ENCODE data around the gene HOXA11.

GRCh38 chr7:27146491-27147198 is 38.4 kb downstream of the HOXA11 start:
- no peak for TF ChIP-seq CTCF (IDR thresholded peaks at IDR 0.05)
- no peak for TF ChIP-seq POLR2AphosphoS5 (IDR thresholded peaks at IDR 0.05; ENCODE audit: insufficient read depth in 1 of 2, low read depth in 1 of 2)

Data from vagina (tissue), 2 donors.